AML-193 (cell line): Measurements from ENCODE around the gene LCE1D.

ENCODE experiments used
- DNase-seq, 2 experiments: peaks; one replicate each; lab custom pipeline; 2025; lab: John Stamatoyannopoulos, UW

Gene LCE1D

DNA sequence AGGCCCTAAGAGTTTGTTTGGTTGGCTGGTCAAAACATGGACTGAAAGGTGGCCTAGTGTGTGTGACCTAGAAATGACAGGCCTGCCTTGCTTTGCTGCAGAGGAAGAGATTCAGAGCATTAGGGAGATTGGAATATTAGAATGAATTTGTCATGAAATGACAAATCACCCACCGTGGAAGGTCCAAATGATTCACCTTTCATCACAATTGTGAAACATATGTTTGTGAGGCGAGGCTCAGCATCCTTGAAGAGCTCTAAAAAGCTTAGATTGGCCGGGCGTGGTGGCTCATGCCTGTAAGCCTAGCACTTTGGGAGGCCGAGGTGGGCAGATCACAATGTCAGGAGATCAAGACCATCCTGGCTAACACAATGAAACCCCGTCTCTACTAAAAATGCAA is 20.8 kb downstream of the LCE1D start:
- no peak for DNase-seq

DNA sequence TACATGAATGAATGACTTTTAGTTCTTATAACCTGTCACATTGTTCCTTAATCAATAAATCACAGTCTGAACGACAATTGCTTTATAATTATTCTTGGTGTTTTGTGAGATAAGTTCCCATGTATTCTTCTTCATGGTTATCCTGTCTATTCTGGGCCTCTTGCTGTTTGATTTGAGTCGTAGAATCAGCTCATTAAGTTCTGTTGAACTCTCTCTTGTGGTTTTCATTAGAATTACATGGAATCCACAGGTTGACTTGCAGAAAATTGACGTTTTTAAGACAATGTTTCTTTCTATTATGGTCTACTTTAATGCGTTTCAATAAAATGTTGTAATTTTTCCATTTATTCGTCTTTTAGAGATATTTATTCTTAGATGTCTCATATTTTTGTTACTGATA is 26.8 kb downstream of the LCE1D start:
- DNase-seq = peak; percentile 6 to 8

GRCh38 chr1:152824964-152825363 is 28.4 kb downstream of the LCE1D start:
- DNase-seq = no peak

DNA sequence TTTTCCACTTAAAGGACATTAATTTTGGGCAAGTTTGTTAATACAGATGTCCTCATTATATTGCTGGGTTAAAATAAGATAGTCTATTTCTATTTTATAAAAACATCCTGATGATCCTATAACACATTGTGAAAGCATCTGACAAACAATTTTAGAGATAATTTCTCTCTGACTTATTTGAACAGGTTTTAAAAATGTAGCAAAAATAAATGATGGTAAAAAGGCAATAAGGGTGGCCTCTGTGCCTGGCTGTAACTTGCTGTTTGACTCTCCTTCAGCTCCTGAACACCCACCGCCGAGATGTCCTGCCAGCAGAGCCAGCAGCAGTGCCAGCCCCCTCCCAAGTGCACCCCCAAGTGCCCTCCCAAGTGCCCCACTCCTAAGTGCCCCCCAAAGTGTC is 30.7 kb downstream of the LCE1D start, which contains the start of gene LCE1A:
TSS of gene LCE1A (plus strand) at position 301 of the 400 bp plus-strand sequence. CDS start at position 301, 0 bp downstream.
- no peak for DNase-seq

DNA sequence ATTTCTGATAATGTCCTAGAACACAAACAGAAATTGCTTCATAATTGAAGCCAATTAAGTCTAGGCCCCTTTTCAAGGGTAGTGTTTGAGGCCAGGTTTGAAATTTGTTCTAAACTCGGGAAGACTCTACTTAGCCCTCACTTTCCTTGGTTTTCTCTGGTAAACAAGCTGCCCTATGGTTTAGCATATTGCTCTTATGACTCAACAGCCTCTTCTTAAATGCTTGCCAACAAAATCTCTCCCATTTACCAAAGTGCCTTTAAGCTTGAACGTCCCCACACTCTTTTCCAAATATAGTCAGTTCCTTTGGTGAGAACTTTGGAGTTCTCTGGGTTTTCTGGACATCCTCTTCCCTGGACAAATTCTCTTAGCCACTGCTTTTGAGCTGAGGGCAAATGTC is 40.3 kb downstream of the LCE1D start:
- DNase-seq = no peak

- no peak for DNase-seq
These were observed 46.0 kb downstream of the LCE1D start, which contains the start of gene LCE6A for GRCh38 chr1:152842556-152842955. LCE6A (plus strand) TSS chr1:152842856; CDS start chr1:152843521, 665 bp downstream.
